ENCODE results near the gene GRIN2A.

DNA sequence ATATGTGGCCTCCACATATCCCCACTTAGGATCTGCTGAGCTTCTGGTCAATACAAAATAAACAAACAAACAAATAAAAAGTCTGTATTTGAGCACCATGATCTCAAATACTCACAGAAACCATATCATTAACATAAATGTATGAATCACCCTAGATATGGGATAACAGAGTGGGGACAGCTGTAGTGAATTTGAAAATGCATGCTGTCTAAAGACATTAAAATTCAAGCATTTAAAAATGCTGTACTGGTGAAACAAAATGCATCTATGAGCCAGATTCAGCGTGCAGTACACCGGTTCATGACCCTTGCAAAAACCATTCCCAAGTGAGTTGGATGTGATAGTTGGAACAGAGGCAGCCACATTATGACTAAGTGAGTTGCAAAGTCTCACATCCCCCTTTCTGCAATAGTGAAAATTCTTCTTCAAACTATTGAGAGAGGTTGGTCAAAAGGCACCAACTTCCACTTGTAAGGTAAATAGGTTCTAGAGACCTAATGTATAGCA lies 12.3 kb downstream of the GRIN2A start:
- TF ChIP-seq, protein P1, sequence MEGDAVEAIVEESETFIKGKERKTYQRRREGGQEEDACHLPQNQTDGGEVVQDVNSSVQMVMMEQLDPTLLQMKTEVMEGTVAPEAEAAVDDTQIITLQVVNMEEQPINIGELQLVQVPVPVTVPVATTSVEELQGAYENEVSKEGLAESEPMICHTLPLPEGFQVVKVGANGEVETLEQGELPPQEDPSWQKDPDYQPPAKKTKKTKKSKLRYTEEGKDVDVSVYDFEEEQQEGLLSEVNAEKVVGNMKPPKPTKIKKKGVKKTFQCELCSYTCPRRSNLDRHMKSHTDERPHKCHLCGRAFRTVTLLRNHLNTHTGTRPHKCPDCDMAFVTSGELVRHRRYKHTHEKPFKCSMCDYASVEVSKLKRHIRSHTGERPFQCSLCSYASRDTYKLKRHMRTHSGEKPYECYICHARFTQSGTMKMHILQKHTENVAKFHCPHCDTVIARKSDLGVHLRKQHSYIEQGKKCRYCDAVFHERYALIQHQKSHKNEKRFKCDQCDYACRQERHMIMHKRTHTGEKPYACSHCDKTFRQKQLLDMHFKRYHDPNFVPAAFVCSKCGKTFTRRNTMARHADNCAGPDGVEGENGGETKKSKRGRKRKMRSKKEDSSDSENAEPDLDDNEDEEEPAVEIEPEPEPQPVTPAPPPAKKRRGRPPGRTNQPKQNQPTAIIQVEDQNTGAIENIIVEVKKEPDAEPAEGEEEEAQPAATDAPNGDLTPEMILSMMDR (conservative IDR thresholded peaks at IDR 0.05) = no peak
- no peak for TF ChIP-seq ZFX (IDR thresholded peaks at IDR 0.05)

Data from C4-2B (cell line).